Upper lobe of left lung (tissue), 6 donors: Measurements from ENCODE around the gene TOMM6. TPM values are rescaled to one million over a fixed set of nuclear protein-coding genes. Genes with fewer than 3 reads are reported as not detected.
A peak's percentile ranks its signal among the peaks of the same experiment; 100 is the strongest.

Source experiments
- ATAC-seq, 2 donors: fragments of 200-7000 bp; cut with Tn5 transposase; one replicate each; pipeline ENCODE4 v1.9.1; 2022; ENCODE audit warnings: mild to moderate bottlenecking in 2 of 2, moderate library complexity in 2 of 2; ENCODE audit not compliant: low FRiP score in 2 of 2
- DNase-seq, 2 donors: peaks; one replicate each; pipeline ENCODE4 v3.0.0-alpha.2; 2019 to 2020
- H3K27ac ChIP-seq, 4 donors: fragments of 200-600 bp; sonication (generic); one replicate each; pipeline ENCODE4 v1.5.1; 2016 to 2019
- H3K27me3 ChIP-seq, 4 donors: fragments of 200-600 bp; sonication (generic); one replicate each; pipeline ENCODE4 v1.5.1; 2017 to 2019
- H3K36me3 ChIP-seq, 4 donors: fragments of 200-600 bp; sonication (generic); one replicate each; pipeline ENCODE4 v1.5.1; 2016 to 2019
- H3K4me1 ChIP-seq, 4 donors: fragments of 200-600 bp; sonication (generic); one replicate each; pipeline ENCODE4 v1.5.1; 2018 to 2019
- H3K4me3 ChIP-seq, 4 donors: fragments of 200-600 bp; sonication (generic); one replicate each; pipeline ENCODE4 v1.5.1; 2017 to 2019; ENCODE audit warnings: mild to moderate bottlenecking in 2 of 4, moderate library complexity in 1 of 4
- H3K9me3 ChIP-seq, 4 donors: fragments of 200-600 bp; sonication (generic); one replicate each; pipeline ENCODE4 v1.5.1; 2018 to 2019
- EP300 ChIP-seq, 4 donors: sonication (generic); formaldehyde crosslinking; IDR thresholded peaks; one replicate each; pipeline ENCODE4 v1.5.1; 2017; ENCODE audit warnings: antibody characterized with exemption in 4 of 4, control low read depth in 2 of 4
- POLR2A ChIP-seq, 4 donors: fragments of 450-650 bp; IDR thresholded peaks; one replicate each; pipeline ENCODE4 v1.5.1; 2016 to 2017; ENCODE audit warnings: antibody characterized with exemption in 4 of 4, mild to moderate bottlenecking in 2 of 4
- POLR2AphosphoS5 ChIP-seq, 2 donors: sonication (generic); formaldehyde crosslinking; IDR thresholded peaks; one replicate each; pipeline ENCODE4 v1.5.1; 2017; ENCODE audit warnings: antibody characterized with exemption in 2 of 2
- WGBS, 2 donors: methylation state at CpG; one replicate each; pipeline ENCODE4 v1.1.5; 2017 to 2018; 5-methylcytosine and 5-hydroxymethylcytosine counted together
- total RNA-seq, 6 donors: library from RNA; depleted of rRNA in 4 of 6; stranded (reverse); fragments of >200 nt in 4 of 6; gene quantifications; one replicate each; pipeline versions ENCODE4 v1.1.0 to v1.2.1, GENCODE V29; 2016 to 2021
- TF ChIP-seq, protein P1 (sequence below), 6 experiments: fragments of 450-650 bp in 4 of 6; fragments of 200-600 bp in 2 of 6; sonication (generic) in 2 of 6; IDR thresholded peaks; one replicate each; pipeline ENCODE4 v1.5.1; 2016 to 2019; ENCODE audit warnings: antibody characterized with exemption in 6 of 6
- donor health status: DM: no; HTN: no; CAD: no; lungs with moderate emphysema.
- donor health status: DM: no; HTN: yes; CAD: no; lungs with severe emphysema.

TOMM6 gene
- total RNA-seq, 6 donors from 2014 or later: 7.3 to 169 (median 96.9) TPM

DNA sequence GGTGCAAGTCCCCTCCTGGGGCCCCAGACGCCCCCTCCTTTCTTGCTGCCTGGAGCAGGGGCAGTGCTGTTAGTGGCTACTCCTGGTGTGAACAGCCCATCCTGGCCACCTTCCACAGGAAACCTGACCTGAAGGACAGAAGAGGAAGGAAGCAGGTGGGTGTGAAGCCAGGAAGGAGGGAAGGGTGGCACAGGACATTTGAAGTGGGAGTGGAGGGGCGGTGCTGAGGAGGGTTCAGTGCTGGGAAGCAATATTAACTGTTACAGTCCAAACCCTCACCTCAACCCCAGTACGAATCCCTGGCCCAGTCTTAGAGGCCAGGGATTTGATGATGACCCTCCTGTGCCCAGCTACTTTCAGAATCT, 6.1 kb upstream of the TOMM6 start:
- peak in 1 of 2 donors; percentile 77 for DNase-seq
- Histone ChIP-seq H3K4me1 (peaks cover 50 to 76% (median 60%) of the 10 kb centered on the region in 4 donors), H3K4me3 (peak overlapping the region; percentile 64 to 85 (median 68))

DNA sequence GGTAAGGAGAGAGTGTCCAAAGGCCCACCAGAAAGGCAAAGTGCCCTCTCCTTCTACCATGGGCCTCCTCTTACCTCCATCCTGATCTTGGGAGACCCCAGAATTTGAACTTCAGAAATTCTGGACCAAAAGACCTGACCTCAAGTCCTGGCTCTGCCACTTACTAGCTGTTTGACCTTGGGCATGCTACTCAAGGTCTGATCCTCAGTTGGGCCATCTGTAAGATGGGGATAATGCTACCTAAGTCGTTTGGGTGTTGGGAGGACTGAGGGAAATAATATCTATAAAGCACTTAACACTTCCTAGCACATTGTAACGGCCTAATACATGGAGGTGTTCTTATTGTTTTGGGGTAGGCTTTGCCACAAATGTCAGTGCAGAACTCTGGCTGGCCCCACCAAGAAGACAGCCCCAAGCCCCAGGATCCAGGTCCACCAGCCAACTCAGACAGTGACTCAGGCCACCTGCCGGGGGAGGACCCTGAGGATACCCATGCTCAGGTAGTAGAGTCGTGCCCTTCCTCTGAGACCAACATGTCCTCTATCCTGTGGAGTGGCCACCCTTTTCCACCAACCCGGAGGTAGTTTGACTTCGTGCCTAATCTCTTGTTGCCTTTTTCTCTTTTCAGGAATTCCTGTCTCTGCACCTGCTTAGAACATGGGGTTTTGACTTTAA, 4.3 kb upstream of the TOMM6 start:
- Histone ChIP-seq H3K36me3 (peaks cover 0 to 4% (median 0%) of the 10 kb centered on the region in 4 donors), H3K27ac (peak overlapping the region in 2 of 4 donors; percentile 30 to 94), H3K4me3 (no peak overlapping the region), H3K27me3 (no peaks in the 10 kb centered on the region), H3K9me3 (no peaks in the 10 kb centered on the region), H3K4me1 (peaks cover 49 to 73% (median 52%) of the 10 kb centered on the region in 4 donors)
- no peak for ATAC-seq
- TF ChIP-seq POLR2AphosphoS5 (IDR thresholded peaks at IDR 0.05): no peak
- 80 to 83% methylated on average over 5 to 6 of the region's 6 CpGs for WGBS, 2 donors
- DNase-seq: no peak

More for the DNA sequence above, 6.1 kb upstream of the TOMM6 start:
- peaks cover 0 to 13% (median 4%) of the 10 kb centered on the region in 4 donors for H3K36me3 ChIP-seq
- 10 to 18% methylated on average over 3 of the region's 3 CpGs for WGBS, 2 donors
- H3K27me3 ChIP-seq: no peaks in the 10 kb centered on the region
- H3K9me3 ChIP-seq: no peaks in the 10 kb centered on the region
- ATAC-seq: peak in 1 of 2 donors; percentile 8
- TF ChIP-seq POLR2AphosphoS5 (IDR thresholded peaks at IDR 0.05): peak; percentile 2 to 12
- TF ChIP-seq, protein P1, sequence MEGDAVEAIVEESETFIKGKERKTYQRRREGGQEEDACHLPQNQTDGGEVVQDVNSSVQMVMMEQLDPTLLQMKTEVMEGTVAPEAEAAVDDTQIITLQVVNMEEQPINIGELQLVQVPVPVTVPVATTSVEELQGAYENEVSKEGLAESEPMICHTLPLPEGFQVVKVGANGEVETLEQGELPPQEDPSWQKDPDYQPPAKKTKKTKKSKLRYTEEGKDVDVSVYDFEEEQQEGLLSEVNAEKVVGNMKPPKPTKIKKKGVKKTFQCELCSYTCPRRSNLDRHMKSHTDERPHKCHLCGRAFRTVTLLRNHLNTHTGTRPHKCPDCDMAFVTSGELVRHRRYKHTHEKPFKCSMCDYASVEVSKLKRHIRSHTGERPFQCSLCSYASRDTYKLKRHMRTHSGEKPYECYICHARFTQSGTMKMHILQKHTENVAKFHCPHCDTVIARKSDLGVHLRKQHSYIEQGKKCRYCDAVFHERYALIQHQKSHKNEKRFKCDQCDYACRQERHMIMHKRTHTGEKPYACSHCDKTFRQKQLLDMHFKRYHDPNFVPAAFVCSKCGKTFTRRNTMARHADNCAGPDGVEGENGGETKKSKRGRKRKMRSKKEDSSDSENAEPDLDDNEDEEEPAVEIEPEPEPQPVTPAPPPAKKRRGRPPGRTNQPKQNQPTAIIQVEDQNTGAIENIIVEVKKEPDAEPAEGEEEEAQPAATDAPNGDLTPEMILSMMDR (IDR thresholded peaks at IDR 0.05): no peak
- peak overlapping the region; percentile 70 to 92 (median 86) for H3K27ac ChIP-seq

DNA sequence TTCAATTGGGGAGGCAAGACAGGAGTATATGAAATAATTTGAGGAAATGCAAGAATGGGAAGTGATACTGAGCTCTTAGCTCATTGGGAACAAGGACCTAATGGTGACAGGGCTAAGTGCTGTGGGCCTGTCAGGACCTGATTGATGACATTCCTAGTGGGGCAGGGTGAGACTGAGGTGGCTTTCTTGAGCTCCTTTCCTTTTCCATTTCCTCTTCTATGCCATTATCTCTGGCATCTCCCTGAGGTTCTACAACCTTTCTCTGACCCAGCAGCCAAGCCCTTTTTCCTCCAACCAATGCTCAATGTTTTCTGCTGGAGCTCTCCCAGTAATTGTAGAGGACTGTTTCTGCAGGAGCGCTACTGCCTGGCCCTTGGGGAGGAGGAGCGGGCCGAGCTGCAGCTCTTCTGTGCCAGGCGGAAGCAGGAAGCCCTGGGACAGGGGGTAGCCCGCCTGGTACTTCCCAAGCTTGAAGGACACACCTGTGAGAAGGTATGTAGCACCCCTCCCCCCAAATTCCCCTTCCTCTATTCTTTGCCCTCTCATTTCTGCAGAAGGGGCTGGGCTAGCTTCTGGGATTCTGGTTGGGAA, 2.8 kb upstream of the TOMM6 start:
- peaks cover 51 to 75% (median 53%) of the 10 kb centered on the region in 4 donors for H3K4me1 ChIP-seq
- H3K36me3 ChIP-seq: peaks cover 2 to 12% (median 5%) of the 10 kb centered on the region in 4 donors
- DNase-seq (peak in 1 of 2 donors; percentile 56), ATAC-seq (no peak)
- no peak overlapping the region for H3K4me3 ChIP-seq
- no peaks in the 10 kb centered on the region for H3K9me3 ChIP-seq
- H3K27me3 ChIP-seq: no peaks in the 10 kb centered on the region
- H3K27ac ChIP-seq: peak overlapping the region; percentile 45 to 97 (median 75)
- TF ChIP-seq POLR2A (IDR thresholded peaks at IDR 0.05) (no peak), POLR2AphosphoS5 (IDR thresholded peaks at IDR 0.05) (no peak), EP300 (IDR thresholded peaks at IDR 0.05) (no peak)
- TF ChIP-seq, protein P1 (IDR thresholded peaks at IDR 0.05): no peak
- 40 to 56% methylated on average over 5 of the region's 5 CpGs for WGBS, 2 donors

DNA sequence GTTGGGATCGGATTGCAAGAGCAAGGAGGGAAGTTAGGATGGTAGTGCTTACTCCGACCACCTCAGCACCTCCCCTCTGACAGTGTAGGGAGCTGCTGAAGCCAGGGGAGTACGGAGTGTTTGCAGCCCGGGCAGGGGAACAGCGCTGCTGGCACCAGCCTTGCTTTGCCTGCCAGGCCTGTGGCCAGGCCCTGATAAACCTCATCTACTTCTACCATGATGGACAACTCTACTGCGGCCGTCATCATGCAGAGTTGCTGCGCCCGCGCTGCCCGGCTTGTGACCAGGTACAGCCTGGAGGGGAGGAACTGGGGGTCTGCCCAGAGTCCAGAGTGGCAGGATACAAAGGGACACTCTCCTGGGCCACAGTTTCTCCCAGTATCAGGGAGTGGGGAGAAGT, 2.2 kb upstream of the TOMM6 start:
- 80 to 82% methylated on average over 11 of the region's 11 CpGs for WGBS, 2 donors
- Histone ChIP-seq H3K9me3 (no peaks in the 10 kb centered on the region), H3K4me3 (peak overlapping the region in 2 of 4 donors; percentile 64 to 82), H3K27me3 (no peaks in the 10 kb centered on the region), H3K27ac (peak overlapping the region; percentile 45 to 97 (median 75)), H3K36me3 (peaks cover 2 to 17% (median 9%) of the 10 kb centered on the region in 4 donors), H3K4me1 (peaks cover 55 to 81% (median 55%) of the 10 kb centered on the region in 4 donors)
- no peak for ATAC-seq
- peak in 1 of 2 donors; percentile 74 for DNase-seq
- TF ChIP-seq EP300 (IDR thresholded peaks at IDR 0.05) (no peak), POLR2A (IDR thresholded peaks at IDR 0.05) (no peak), POLR2AphosphoS5 (IDR thresholded peaks at IDR 0.05) (no peak)
- TF ChIP-seq, protein P1 (IDR thresholded peaks at IDR 0.05): no peak

DNA sequence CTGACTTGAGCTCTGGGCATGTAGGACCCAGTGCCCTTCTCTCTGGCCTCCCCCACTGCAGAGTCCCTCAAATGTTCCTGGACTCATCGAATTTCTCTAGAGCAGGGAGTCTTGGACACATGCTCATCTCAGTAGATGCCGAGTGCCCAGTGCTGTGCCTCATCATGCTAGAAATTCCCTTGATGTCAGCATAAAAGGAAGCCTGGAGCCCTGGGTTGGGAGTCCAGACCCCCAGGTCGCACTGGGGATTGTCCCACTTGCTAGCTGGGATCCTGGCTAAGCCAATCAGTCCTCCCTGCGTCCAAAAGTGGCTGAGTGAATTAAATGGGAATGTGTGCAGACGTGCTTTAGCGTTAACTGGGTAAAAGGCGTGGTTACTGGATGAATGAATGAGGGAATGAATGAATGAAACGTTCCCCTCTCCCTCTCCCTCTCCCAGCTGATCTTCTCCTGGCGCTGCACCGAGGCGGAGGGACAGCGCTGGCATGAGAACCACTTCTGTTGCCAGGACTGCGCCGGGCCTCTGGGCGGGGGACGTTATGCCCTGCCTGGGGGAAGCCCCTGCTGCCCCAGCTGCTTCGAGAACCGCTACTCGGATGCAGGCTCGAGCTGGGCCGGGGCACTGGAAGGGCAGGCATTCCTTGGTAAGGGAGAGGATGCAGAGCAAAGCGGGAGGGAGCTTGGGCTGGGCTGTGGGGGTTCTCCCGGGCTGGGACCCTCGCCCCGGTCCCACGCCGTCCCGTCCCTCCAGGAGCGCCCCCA, 1.6 kb upstream of the TOMM6 start:
- peaks cover 2 to 23% (median 11%) of the 10 kb centered on the region in 4 donors for H3K36me3 ChIP-seq
- DNase-seq (no peak), ATAC-seq (peak in 1 of 2 donors; percentile 0)
- WGBS, 2 donors: 28 to 32% methylated on average over 18 to 23 of the region's 29 CpGs
- H3K9me3 ChIP-seq: no peaks in the 10 kb centered on the region
- peak overlapping the region; percentile 56 to 97 (median 90) for H3K27ac ChIP-seq
- H3K4me3 ChIP-seq: peak overlapping the region; percentile 11 to 84 (median 73)
- H3K27me3 ChIP-seq: no peaks in the 10 kb centered on the region
- H3K4me1 ChIP-seq: peaks cover 52 to 79% (median 55%) of the 10 kb centered on the region in 4 donors
- TF ChIP-seq, protein P1 (IDR thresholded peaks at IDR 0.05): no peak
- TF ChIP-seq EP300 (IDR thresholded peaks at IDR 0.05) (no peak), POLR2AphosphoS5 (IDR thresholded peaks at IDR 0.05) (no peak), POLR2A (IDR thresholded peaks at IDR 0.05) (no peak)
